Measurements from ENCODE around the gene ATXN7.
A peak's percentile ranks its signal among the peaks of the same experiment; 100 is the strongest.

ATXN7 gene

GRCh38 chr3:63905731-63906620, 42.3 kb downstream of the ATXN7 start:
- DNase-seq, result no peak

- DNase-seq, result no peak
Measured at GRCh38 chr3:63908081-63908736, 44.5 kb downstream of the ATXN7 start.

- DNase-seq, result no peak
Measured at GRCh38 chr3:63908776-63909175, 45.1 kb downstream of the ATXN7 start.

GRCh38 chr3:63909431-63909830, 45.8 kb downstream of the ATXN7 start:
- no peak for DNase-seq

- no peak for DNase-seq
Measured at GRCh38 chr3:63910001-63910400, 46.3 kb downstream of the ATXN7 start.

- DNase-seq, result no peak
Measured at GRCh38 chr3:63910891-63911290, 47.2 kb downstream of the ATXN7 start.

- DNase-seq, result peak in 3 of 51 donors; percentile 46 to 68 (median 54)
Measured at GRCh38 chr3:63911509-63911872, 47.8 kb downstream of the ATXN7 start.

GRCh38 chr3:63911873-63912767, 48.5 kb downstream of the ATXN7 start, which contains the start of gene SCAANT1:
Gene SCAANT1 (minus strand): TSS chr3:63912383.
- peak; percentile 34 to 88 (median 75) for DNase-seq

- DNase-seq, result peak in 29 of 51 donors; percentile 3 to 65 (median 37)
Measured at GRCh38 chr3:63912768-63913588, 49.3 kb downstream of the ATXN7 start.

- DNase-seq, result peak in 1 of 51 donors; percentile 4
Measured at GRCh38 chr3:63914312-63914711, 50.6 kb downstream of the ATXN7 start.

- no peak for DNase-seq
Measured at GRCh38 chr3:63918321-63918720, 54.7 kb downstream of the ATXN7 start.

GRCh38 chr3:63920001-63920400, 56.3 kb downstream of the ATXN7 start:
- DNase-seq, result no peak

GRCh38 chr3:63921741-63922482, 58.2 kb downstream of the ATXN7 start:
- peak in 1 of 51 donors; percentile 20 for DNase-seq

GRCh38 chr3:63922491-63923199, 59.0 kb downstream of the ATXN7 start:
- no peak for DNase-seq

- no peak for DNase-seq
Measured at GRCh38 chr3:63926309-63926708, 62.6 kb downstream of the ATXN7 start.

- peak in 2 of 51 donors; percentile 2 to 19 for DNase-seq
Measured at GRCh38 chr3:63927422-63928280, 64.0 kb downstream of the ATXN7 start.

GRCh38 chr3:63931290-63931689, 67.6 kb downstream of the ATXN7 start:
- DNase-seq, result no peak

- no peak for DNase-seq
Measured at GRCh38 chr3:63932509-63933212, 69.0 kb downstream of the ATXN7 start.

Measured in hypothalamus (tissue), 51 donors.